HG03097 (cell line): ENCODE data around the gene CLMN.
A peak's percentile ranks its signal among the peaks of the same experiment; 100 is the strongest.
"Not testable (repeated sequence)": the region's sequence is repeated elsewhere in the genome, so short reads cannot be mapped to it uniquely, and the experiment has no call there.

ENCODE experiments used
- ATAC-seq: cut with Tn5 transposase; IDR thresholded peaks from one replicate; pipeline ENCODE4 v1.9.1; 2021; ENCODE audit not compliant: unreplicated experiment, low FRiP score

Gene CLMN

GRCh38 chr14:95183532-95184412 is 135.9 kb downstream of the CLMN start:
- no peak for ATAC-seq

GRCh38 chr14:95183082-95183481 is 136.6 kb downstream of the CLMN start:
- no peak for ATAC-seq

GRCh38 chr14:95182379-95182778 is 137.3 kb downstream of the CLMN start:
- no peak for ATAC-seq

- ATAC-seq: no peak
These were observed 138.6 kb downstream of the CLMN start for GRCh38 chr14:95180966-95181741.

- not testable (repeated sequence) for ATAC-seq
These were observed 144.0 kb downstream of the CLMN start for GRCh38 chr14:95175670-95176069.

- ATAC-seq: no peak
These were observed 145.4 kb downstream of the CLMN start for GRCh38 chr14:95174184-95174792.

- ATAC-seq: no peak
These were observed 146.2 kb downstream of the CLMN start for GRCh38 chr14:95173518-95173917.

GRCh38 chr14:95167177-95167576 is 152.5 kb downstream of the CLMN start:
- ATAC-seq: no peak

GRCh38 chr14:95165517-95165916 is 154.2 kb downstream of the CLMN start:
- no peak for ATAC-seq

- no peak for ATAC-seq
These were observed 155.2 kb downstream of the CLMN start for GRCh38 chr14:95164506-95164905.

GRCh38 chr14:95163666-95164065 is 156.0 kb downstream of the CLMN start:
- ATAC-seq: no peak

GRCh38 chr14:95163132-95163531 is 156.6 kb downstream of the CLMN start:
- ATAC-seq: no peak

- ATAC-seq: no peak
These were observed 157.1 kb downstream of the CLMN start for GRCh38 chr14:95162641-95163040.

- peak; percentile 73 for ATAC-seq
These were observed 162.2 kb downstream of the CLMN start, which contains the start of gene DICER1 for GRCh38 chr14:95157327-95158189. Gene DICER1, minus strand, starts transcription at chr14:95157529. Its CDS starts 24,071 bp downstream, at chr14:95133458.

- ATAC-seq: peak; percentile 23
These were observed 162.7 kb downstream of the CLMN start for GRCh38 chr14:95157048-95157326.

- ATAC-seq: peak; percentile 21
These were observed 163.3 kb downstream of the CLMN start for GRCh38 chr14:95156161-95157047.

GRCh38 chr14:95155045-95155444 is 164.7 kb downstream of the CLMN start:
- ATAC-seq: no peak

GRCh38 chr14:95153866-95154265 is 165.8 kb downstream of the CLMN start:
- ATAC-seq: no peak

- ATAC-seq: no peak
These were observed 168.1 kb downstream of the CLMN start for GRCh38 chr14:95151561-95151960.
